NCI-H187 treated with DMSO at 0.1 percent for 48 hours (cell line): Measurements from ENCODE around the gene CDKN2B.

Experiments used
- DNase-seq: peaks from one replicate; lab custom pipeline; 2025; lab: John Stamatoyannopoulos, UW

The CDKN2B gene

DNA sequence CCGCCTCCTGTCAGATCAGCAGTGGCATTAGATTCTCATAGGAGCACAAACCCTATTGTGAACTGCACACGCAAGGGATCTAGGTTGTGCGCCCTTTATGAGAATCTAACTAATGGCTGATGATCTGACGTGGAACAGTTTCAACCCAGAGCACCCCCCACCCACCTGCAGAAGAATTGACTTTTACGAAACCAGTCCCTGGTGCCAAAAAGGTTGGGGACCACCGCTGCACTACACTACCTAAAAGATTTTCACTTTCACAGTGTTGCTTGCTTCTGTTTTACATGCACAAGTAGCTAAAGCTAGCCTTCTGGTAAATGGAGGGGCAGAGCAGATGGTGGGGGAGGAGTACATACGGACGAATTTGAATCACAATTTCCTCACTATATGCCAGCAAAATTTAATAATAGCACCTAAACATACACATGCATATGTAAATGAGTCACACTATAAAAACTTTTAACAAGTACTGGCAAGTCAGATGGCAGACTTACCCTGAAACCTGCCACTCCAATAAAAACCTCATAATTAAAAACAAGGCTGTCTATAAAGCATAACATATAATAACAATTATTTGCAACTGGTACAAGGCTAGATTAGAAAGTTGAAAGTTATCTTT, 24.0 kb upstream of the CDKN2B start:
- no peak for DNase-seq

- no peak for DNase-seq
Measured at GRCh38 chr9:22031655-22032411, 22.7 kb upstream of the CDKN2B start.

DNA sequence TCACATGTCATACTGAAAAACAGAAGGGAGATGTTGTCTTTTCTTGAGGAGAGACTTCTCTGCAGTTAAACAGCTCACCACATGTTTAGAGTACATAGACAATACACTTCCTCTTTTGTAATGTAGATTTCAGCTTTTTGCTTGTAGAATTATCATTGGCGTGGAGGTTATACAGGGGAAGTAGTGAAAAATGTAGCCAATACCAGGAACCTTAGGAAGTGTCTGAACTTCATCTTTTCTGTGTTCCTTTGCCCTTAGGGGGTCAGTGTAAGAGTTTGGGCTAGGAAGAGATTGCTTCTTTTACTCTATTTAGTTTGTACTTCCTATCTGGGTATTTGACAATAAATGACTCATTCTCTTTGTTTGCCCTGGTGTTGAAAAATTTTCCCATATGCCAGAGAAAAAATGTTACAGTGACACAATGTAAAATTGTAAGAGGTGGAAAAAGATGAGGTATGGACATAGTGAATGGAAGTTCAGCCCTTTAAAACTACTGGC, 21.0 kb upstream of the CDKN2B start:
- no peak for DNase-seq

DNA sequence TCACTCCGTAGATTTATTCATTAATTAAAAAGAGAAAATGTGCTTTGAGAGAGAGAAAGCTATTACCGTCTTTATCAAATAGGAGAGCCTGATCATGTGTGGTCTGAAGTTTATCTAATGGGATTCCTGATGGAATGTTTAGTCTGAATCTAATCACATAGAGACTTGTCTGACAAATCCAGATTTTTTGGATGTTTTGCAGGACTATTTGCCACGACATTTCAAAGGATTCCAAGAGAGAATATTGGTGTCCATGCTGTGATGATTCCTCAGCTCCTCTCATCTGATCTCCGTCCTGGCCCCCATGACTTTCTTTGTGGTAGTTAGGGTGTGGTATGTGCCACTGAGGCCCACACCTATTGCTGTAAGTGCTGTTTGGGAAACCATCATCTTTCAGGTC, 20.1 kb upstream of the CDKN2B start:
- DNase-seq, result no peak

GRCh38 chr9:22028394-22028793, 19.3 kb upstream of the CDKN2B start:
- no peak for DNase-seq

DNA sequence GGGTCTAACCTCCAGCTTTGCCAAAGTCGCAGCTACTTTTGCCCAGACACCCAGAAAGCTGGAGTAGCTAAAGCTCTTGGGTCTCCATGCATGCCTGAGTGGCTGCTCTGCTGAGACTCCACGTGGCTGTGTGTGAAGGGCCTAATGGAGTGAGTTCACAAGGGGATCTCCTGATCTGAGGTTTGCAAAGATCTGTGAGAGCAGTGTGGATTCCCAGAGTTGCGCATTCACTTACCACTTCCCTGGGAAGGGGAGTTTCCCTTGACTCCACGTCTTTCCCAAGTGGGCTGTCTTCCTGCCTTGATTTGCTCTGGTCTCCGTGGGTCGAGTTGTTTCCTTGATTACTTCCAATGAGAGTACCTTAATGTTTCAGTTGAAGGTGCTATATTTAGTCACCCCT, 17.6 kb upstream of the CDKN2B start:
- no peak for DNase-seq

GRCh38 chr9:22022396-22022795, 13.3 kb upstream of the CDKN2B start:
- DNase-seq, result no peak

GRCh38 chr9:22010866-22011625, 1.9 kb upstream of the CDKN2B start:
- DNase-seq, result no peak

DNA sequence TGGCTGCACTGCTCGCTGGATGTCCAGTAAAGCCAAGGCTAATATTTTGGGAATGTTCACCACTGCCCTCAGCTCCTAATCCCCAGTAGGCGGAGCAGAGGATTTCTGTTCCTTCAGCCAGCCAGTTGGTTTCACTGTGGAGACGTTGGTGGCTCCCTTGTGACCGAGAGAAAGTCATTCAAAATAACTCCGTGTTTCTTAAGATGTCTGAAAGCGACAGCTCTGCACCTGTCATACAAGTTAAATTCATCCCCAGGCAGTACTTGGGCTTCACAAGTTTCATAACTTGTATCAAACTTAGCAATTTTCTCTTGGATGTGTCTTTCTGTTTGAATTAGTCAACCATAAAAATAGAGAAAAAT, 382 bp upstream of the CDKN2B start:
- DNase-seq, result no peak

DNA sequence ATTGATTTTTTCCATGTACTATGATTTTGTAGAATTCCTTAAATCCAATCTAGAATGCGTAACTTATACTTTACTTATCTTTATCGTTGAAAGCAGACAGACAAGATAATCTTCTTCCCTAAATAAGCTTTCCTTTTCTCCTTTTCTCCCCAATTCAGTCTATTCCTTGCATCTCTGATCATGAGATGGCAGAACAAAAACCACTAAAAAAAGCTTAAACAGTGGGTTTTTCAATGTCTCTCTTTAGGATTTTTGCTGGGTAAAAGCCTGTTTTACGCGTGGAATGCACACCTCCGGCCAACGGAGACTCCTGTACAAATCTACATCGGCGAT, 755 bp downstream of the CDKN2B start:
- DNase-seq, result no peak

- DNase-seq, result no peak
Measured at GRCh38 chr9:22005702-22006606, 3.2 kb downstream of the CDKN2B start.

- no peak for DNase-seq
Measured at GRCh38 chr9:22005021-22005701, 3.9 kb downstream of the CDKN2B start.

GRCh38 chr9:22002038-22002437, 7.1 kb downstream of the CDKN2B start:
- DNase-seq, result no peak

DNA sequence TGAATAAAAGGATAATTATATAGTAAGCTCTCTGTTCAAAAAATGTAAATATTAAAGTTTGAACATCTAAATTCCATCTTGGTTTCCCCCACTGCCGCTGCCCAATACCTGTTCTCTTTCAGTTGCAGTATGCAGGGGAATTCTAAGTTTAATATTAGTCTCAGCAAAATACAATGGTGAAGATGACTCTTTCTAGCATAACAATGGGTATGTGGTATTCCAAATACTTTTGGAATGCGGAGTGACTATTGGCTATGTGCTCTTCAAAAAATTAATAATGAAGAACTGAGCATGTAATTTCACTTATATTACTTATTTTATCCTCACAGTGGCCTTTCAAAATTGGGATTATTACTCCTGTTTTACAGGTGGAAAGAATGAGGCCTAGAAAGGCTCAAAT, 11.1 kb downstream of the CDKN2B start:
- DNase-seq, result no peak

DNA sequence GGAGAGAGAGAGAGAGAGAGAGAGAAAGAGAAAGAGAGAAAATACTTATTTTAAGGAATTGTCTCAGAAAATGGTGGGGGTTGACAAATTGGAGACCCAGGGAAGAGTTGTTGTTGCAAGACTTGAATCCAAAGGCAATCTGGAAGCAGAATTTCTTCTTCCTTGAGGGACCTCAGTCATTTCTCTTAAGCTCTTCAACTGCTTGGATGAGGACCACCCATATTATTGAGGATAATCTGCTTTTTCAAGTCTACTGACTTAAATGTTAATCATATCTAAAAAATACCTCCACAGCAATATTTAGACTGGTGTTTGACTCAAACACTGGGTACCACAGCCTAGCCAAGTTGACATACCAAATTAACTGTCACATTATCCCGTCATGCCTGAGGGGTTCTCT, 11.6 kb downstream of the CDKN2B start:
- DNase-seq, result no peak

- DNase-seq, result no peak
Measured at GRCh38 chr9:21996858-21997257, 12.2 kb downstream of the CDKN2B start.

DNA sequence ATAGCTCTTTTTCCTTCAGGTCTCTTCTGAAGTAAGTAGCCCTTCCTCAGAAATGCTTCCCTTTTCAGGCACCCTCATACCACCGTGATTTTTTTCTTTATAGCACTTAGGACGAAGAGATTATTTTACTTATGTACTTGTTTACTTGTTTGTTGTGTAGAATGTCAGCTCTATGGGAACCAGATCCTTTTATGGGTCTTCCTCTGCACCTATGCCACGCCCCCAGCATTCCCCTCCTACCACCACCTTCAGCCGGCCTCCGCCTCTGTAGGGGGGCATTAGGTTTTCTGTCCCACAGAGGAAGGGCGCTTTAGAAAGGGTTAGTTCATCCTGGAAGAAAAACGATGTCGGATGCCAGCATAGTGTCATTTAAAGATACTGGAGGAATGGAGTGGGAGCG, 12.7 kb downstream of the CDKN2B start:
- no peak for DNase-seq

DNA sequence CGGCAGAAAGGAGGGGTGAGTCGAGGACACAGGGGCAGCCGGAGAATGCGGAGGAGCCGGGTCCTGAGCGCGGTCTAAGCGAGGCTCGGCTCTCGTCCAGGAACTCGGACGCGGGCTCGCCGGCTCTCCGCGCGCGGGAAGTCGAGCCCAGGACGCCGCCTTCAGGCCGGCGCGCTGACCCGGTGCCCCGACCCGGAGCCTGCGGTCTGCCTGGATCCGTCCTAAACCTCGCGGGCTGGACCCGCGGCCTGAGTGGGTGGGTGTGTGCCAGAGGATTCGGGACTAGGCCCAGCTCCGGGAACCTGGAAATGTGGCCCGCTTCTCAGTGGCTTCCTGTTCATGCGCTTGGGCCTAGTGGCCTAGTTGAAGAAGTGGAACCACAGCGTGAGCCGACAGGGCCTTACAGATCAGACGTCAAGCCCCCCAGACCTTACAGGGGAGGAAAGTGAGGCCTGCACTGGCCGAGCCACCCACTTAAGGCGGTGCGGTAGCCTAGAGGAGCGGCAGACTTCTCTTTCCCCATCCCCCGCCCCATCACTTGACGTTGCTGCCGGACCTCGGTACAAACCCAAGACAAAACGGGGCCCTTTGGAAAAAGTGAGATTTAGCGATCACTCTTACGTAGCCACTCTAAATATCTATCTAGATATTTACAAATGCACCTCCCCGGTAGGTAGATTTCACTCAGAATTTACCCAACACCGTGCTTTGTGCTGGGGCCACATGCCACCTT, 13.3 kb downstream of the CDKN2B start:
- DNase-seq, result no peak

- peak; percentile 25 for DNase-seq
Measured at GRCh38 chr9:21995006-21995665, 14.0 kb downstream of the CDKN2B start.

GRCh38 chr9:21994556-21995005, 14.5 kb downstream of the CDKN2B start, which contains the start of gene CDKN2B-AS1:
CDKN2B-AS1 (plus strand) TSS chr9:21994791.
- no peak for DNase-seq
